CD4-positive, alpha-beta T cell treated with Interleukin-6 for 4 hours (primary cell): ENCODE data around the gene GPD1L.

ENCODE experiments used
- DNase-seq: peaks from one replicate; pipeline ENCODE4 v3.0.0-alpha.2; 2020; ENCODE audit warnings: mixed read lengths

Gene GPD1L

GRCh38 chr3:32140943-32141342, 34.5 kb downstream of the GPD1L start:
- no peak for DNase-seq

DNA sequence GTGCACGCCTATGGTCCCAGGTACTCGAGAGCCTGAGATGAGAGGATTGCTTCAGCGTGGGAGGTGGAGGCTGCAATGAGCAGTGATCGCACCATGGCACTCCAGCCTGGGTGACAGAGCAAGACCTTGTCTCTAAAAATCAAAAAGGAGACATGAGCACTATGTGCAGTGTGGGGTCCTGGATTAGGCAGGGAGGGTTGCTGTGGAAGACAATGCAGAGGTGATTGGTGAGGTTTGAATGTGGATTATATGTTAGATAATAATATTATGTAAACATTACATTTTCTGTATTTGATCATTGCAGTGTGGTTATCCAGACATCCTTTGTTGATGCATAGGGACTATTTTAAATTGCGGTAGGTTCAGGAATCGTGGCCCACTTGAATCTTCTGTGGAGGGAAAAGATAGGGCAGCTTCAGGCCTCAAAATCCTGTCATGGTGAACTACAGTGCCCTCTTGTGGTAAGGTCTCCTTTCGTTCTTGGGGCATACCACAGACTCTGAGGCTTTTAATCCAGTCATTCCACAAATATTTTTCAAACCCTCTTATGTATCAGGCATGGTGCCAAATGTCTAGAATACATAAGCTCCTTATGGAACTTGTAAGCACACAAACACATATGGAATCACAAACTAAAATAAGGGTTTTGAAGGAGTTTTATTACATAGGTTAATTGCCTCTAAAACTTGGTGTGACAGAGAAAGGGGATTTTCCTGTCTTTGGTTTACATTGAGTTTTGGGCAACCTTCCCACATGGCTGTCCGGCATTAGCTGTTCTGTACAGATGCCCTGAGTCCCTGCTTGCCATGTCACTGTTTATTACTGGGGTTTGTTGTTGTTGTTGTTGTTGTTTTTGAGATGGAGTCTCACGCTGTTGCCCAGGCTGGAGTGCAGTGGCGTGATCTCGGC, 37.7 kb downstream of the GPD1L start:
- peak; percentile 66 for DNase-seq

- DNase-seq: no peak
Measured at GRCh38 chr3:32146746-32147211, 40.4 kb downstream of the GPD1L start.

- DNase-seq: no peak
Measured at GRCh38 chr3:32147509-32147908, 41.1 kb downstream of the GPD1L start.

DNA sequence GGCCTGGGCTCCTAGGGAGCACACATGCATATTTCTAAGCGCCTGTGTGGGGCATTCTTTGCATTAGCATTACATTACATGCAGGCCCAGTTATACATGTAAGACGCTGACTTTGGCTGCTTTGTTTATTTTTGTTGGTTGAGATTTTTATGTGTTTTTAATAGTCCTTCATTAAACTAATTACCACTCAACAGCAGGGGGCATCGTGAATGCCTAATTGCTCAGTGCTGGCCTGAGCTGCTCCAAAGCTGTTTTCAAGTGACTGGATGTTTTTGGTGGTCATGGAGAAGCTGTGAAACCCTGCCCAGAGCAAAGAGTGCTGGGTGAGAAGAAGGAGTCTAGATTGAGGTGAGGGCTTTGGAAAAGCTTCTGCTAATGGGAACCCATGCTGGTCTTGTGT, 41.5 kb downstream of the GPD1L start:
- no peak for DNase-seq

GRCh38 chr3:32148351-32148750, 41.9 kb downstream of the GPD1L start:
- DNase-seq: no peak

GRCh38 chr3:32153414-32154204, 47.2 kb downstream of the GPD1L start:
- DNase-seq: no peak

GRCh38 chr3:32154205-32154579, 47.8 kb downstream of the GPD1L start:
- DNase-seq: no peak

DNA sequence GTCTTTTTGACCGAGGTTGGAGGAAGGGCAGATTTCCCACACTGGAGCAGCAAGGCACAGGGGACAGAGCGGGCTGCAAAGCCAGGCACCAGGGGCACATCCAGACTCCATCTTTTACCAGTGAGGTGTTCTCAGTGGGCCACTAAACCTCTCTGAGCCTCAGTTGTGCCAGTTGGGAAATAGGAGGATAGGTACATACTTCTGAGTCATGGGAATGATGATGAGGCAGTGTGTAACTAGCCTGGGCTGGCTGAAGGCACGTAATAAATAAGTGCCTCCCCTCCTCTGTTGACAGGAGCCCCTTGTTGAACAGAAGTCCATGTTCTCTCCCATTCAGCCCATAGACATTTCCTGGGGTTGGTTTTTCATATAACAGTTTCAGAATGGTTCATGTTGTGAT, 48.7 kb downstream of the GPD1L start:
- no peak for DNase-seq

GRCh38 chr3:32157600-32158264, 51.3 kb downstream of the GPD1L start:
- DNase-seq: no peak

DNA sequence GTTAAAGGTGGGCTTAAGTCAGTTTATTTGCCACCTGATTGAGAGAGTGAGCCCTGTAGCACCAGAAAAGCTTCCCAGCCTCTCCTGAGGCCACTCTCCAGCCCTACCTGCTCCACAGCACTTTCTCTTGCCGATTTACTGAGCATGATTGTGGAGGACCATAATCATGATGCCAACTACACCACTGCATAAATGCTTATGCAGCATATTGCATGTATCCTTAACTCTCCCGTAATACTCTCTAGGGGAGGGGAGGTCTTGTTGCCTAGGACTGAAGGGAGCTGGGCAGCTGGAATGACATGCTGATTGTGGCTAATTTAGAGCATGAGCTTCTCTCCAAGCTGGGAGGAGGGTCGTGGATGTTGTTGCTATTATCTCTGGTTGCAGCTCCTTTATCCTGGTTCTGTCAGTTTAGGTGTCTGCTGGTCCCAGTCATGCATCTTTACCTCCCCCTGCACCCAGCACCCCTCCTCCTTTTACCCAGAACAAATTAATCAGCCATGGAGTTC, 54.3 kb downstream of the GPD1L start:
- DNase-seq: no peak

DNA sequence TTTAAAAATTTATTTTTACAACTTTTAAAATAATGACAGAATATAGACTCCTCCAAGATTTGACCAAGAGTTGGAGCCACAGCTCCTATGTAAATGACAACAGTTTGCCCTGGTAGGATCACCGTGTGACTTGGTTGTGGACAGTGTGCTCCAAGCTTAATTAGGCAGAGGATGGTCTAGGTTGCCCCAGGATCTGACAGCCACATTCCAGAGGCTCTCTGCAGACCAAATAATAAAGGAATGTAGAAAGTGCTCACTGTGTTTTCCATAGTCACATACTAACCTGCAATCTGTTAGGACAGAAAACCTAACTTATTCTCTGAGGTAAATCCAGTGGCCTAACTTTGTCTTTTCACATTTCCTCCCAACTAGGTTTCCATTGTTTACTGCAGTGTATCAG, 59.0 kb downstream of the GPD1L start:
- no peak for DNase-seq

GRCh38 chr3:32166654-32167053, 60.2 kb downstream of the GPD1L start:
- DNase-seq: no peak

GRCh38 chr3:32172420-32172819, 66.0 kb downstream of the GPD1L start:
- no peak for DNase-seq

GRCh38 chr3:32175607-32176197, 69.3 kb downstream of the GPD1L start:
- DNase-seq: peak; percentile 77

- DNase-seq: peak; percentile 74
Measured at GRCh38 chr3:32176989-32177701, 70.7 kb downstream of the GPD1L start.

GRCh38 chr3:32177702-32178198, 71.3 kb downstream of the GPD1L start:
- peak; percentile 64 for DNase-seq

- no peak for DNase-seq
Measured at GRCh38 chr3:32180141-32180784, 73.8 kb downstream of the GPD1L start.

- DNase-seq: no peak
Measured at GRCh38 chr3:32181365-32181764, 74.9 kb downstream of the GPD1L start.

DNA sequence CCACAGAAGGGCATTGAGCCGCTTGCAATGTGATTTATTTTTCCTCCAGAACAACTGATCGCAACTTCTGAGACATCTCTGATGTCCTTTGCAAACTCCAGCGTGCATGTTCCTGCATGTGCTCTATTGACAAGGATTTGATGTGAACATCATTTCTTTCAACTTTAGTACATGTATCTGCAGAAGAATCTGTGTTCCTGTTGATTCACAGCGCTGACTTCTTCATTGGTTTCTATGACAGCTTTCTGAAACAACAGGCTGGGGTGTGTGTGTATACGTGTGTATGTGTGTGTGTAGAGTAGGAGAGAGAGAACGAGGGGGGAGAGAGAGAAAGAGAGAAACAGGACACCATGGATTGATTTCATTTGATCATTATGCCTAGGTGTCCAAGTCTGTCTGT, 75.4 kb downstream of the GPD1L start:
- DNase-seq: no peak

GRCh38 chr3:32184187-32184730, 77.8 kb downstream of the GPD1L start:
- no peak for DNase-seq
